Measurements from ENCODE around the gene ZFP91.

DNA sequence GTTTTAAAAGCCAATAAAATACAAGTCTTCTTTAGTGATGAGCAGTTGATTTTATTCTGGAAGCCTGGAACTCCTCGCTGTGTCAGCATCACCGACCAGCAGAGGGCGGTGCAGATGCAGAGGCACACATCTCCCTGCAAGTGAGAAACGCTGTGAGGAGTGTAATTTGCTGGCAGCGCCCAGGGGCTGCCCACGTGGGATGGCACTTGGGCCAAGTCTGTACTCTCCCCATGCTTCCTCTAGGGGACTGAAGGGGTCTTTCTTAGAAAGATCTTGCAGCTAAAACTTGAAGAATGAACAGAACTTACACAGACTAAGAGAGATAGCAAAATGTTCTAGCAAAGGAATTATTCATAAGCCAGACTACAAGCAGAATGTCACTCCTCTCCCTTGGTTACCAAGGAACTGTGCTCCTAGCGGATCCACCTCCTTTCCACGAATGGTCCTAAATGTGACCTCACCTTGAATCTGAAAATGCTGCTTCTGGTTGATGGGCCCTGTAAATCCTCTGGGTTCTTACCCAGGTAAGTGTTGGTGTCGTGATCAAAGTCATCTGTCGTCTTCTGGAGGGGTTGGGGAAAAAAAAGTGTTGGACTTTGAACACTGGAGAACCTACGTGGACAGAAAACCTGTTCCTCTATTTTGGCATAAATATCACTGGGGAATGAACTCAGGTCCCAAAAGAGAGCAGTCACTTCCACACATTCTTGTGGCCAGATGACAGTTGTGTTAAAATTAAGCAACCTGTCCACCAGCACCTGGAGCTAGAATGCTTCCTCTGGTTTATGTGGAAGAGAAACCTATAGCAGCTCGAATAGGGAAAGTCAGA is 75.4 kb downstream of the ZFP91 start:
- TF ChIP-seq CTCF (IDR thresholded peaks at IDR 0.05) = peak; percentile 73 to 91 (median 83)
- no peak for TF ChIP-seq POLR2A (IDR thresholded peaks at IDR 0.05)
- TF ChIP-seq EP300 (IDR thresholded peaks at IDR 0.05) = no peak

Measured in tibial nerve (tissue), 4 donors.